ENCODE data around the gene SESN1. TPM values are rescaled to one million over a fixed set of nuclear protein-coding genes. Genes with fewer than 3 reads are reported as not detected.

SESN1 gene
- total RNA-seq, 1 experiment from 2014 or later, result 17.5 TPM

- Mint-ChIP-seq H3K4me3 (no peak overlapping the region), H3K36me3 (ENCODE audit: insufficient read depth in 1 of 3, low read depth in 3 of 3) (no peaks in the 10 kb centered on the region), H3K27me3 (ENCODE audit: low read depth) (no peaks in the 10 kb centered on the region), H3K27ac (no peak overlapping the region), H3K4me1 (peaks cover 4% of the 10 kb centered on the region in 2 experiments), H3K9me3 (no peaks in the 10 kb centered on the region)
- Histone ChIP-seq H4K91ac (ENCODE audit: insufficient read length, low read depth, low read length) (no peak overlapping the region), H2BK120ac (ENCODE audit: low read depth, low read length, poor library complexity, severe bottlenecking) (no peak overlapping the region), H3K27ac (ENCODE audit: insufficient read length, low read depth, low read length) (no peak overlapping the region), H2BK12ac (ENCODE audit: insufficient read length, low read depth, low read length) (no peak overlapping the region), H3K23ac (ENCODE audit: insufficient read length, low read depth, low read length) (no peak overlapping the region), H3K18ac (ENCODE audit: insufficient read length, low read depth, low read length) (no peak overlapping the region), H2AK5ac (ENCODE audit: insufficient read length, low read length) (no peak overlapping the region), H4K5ac (ENCODE audit: insufficient read length, low read depth, low read length) (no peak overlapping the region), H3K56ac (ENCODE audit: insufficient read length, low read depth, low read length) (no peak overlapping the region), H2BK15ac (ENCODE audit: low read depth, low read length) (no peak overlapping the region), H2AFZ (ENCODE audit: low read length) (no peak overlapping the region), H3K4ac (ENCODE audit: low read depth, low read length) (no peak overlapping the region), H4K8ac (replicated peaks; ENCODE audit: insufficient read length, low read depth, low read length) (no peak overlapping the region), H3T11ph (ENCODE audit: low read length) (no peak overlapping the region), H3K9me3 (ENCODE audit: control insufficient read depth, low read depth, low read length) (no peaks in the 10 kb centered on the region), H4K20me1 (ENCODE audit: control insufficient read depth, insufficient read depth, insufficient read length) (no peaks in the 10 kb centered on the region), H3K27me3 (ENCODE audit: insufficient read depth, low read length) (no peaks in the 10 kb centered on the region), H3K79me2 (ENCODE audit: insufficient read depth, low read length) (no peaks in the 10 kb centered on the region), H3K9ac (ENCODE audit: extremely low read depth, insufficient read length, low read length) (no peak overlapping the region), H3K4me2 (ENCODE audit: insufficient read depth, insufficient read length, low read length) (no peak overlapping the region), H3K14ac (ENCODE audit: insufficient read depth, low read length) (no peak overlapping the region), H3K23me2 (ENCODE audit: insufficient read length, low read depth, low read length, poor library complexity, severe bottlenecking) (no peaks in the 10 kb centered on the region), H3K4me1 (ENCODE audit: insufficient read depth, low read length) (no peaks in the 10 kb centered on the region), H3K79me1 (ENCODE audit: insufficient read depth, low read depth, low read length, poor library complexity, severe bottlenecking) (no peaks in the 10 kb centered on the region), H2BK20ac (ENCODE audit: low read depth, low read length, poor library complexity, severe bottlenecking) (no peak overlapping the region), H2BK5ac (ENCODE audit: insufficient read length, low read length) (no peak overlapping the region)
- peak; percentile 82 for TF ChIP-seq CTCF (conservative IDR thresholded peaks at IDR 0.05)
- no peak for DNase-seq
- WGBS (ENCODE audit: extremely low coverage, insufficient read length, low lambda C conversion rate), result no CpG with 5 or more reads among the region's 7 CpGs
Observed at GRCh38 chr6:109073344-109074132, 21.1 kb downstream of the SESN1 start.

All from H9 (cell line).